DOHH2 (cell line): ENCODE measurements around the gene FBXO45.
A peak's percentile ranks its signal among the peaks of the same experiment; 100 is the strongest.
"Not testable (repeated sequence)": the region's sequence is repeated elsewhere in the genome, so short reads cannot be mapped to it uniquely, and the experiment has no call there.

Experiments
- H3F3A ChIP-seq: fragments of 200-600 bp; sonication (generic), shearing (Covaris generic); 2 replicates; pipeline ENCODE4 v1.6.0; 2016; ENCODE audit warnings: antibody characterized with exemption, mild to moderate bottlenecking; ENCODE audit not compliant: control insufficient read depth, insufficient read depth
- H3K27ac ChIP-seq: fragments of 200-600 bp; sonication (generic); 2 replicates; pipeline ENCODE4 v1.5.1; 2014; ENCODE audit warnings: low read depth, mild to moderate bottlenecking, low read length, moderate library complexity
- H3K27me3 ChIP-seq: fragments of 200-600 bp; sonication (generic); 2 replicates; pipeline ENCODE4 v1.6.1; 2014; ENCODE audit warnings: mild to moderate bottlenecking, low read length, mixed read lengths; ENCODE audit not compliant: control insufficient read depth
- H3K36me3 ChIP-seq: fragments of 200-600 bp; sonication (generic); 2 replicates; pipeline ENCODE4 v1.6.1; 2014; ENCODE audit warnings: mild to moderate bottlenecking, low read length, moderate library complexity, mixed read lengths; ENCODE audit not compliant: control insufficient read depth
- H3K4me1 ChIP-seq: fragments of 200-600 bp; sonication (generic); 2 replicates; pipeline ENCODE4 v1.6.1; 2014; ENCODE audit warnings: mild to moderate bottlenecking, low read length, mixed read lengths; ENCODE audit not compliant: control insufficient read depth
- H3K4me2 ChIP-seq: fragments of 200-600 bp; sonication (generic); 2 replicates; pipeline ENCODE4 v1.6.0; 2014; ENCODE audit warnings: mild to moderate bottlenecking, low read length, moderate library complexity
- H3K4me3 ChIP-seq: fragments of 200-600 bp; sonication (generic); 2 replicates; pipeline ENCODE4 v1.5.1; 2014; ENCODE audit warnings: mild to moderate bottlenecking, low read length, mixed read lengths
- H3K79me2 ChIP-seq: fragments of 200-600 bp; sonication (generic); 2 replicates; pipeline ENCODE4 v1.6.1; 2014; ENCODE audit warnings: mild to moderate bottlenecking, low read length, mixed read lengths; ENCODE audit not compliant: control insufficient read depth
- H3K9me2 ChIP-seq: fragments of 200-600 bp; sonication (generic); replicated peaks from 2 replicates; pipeline ENCODE4 v1.6.1; 2014; ENCODE audit warnings: mild to moderate bottlenecking, low read length, mixed read lengths; ENCODE audit not compliant: control insufficient read depth
- H3K9me3 ChIP-seq: fragments of 200-600 bp; sonication (generic); 2 replicates; pipeline ENCODE4 v1.6.1; 2014; ENCODE audit warnings: antibody characterized with exemption, low read length, mixed read lengths; ENCODE audit not compliant: control insufficient read depth, insufficient read depth
- H4K20me1 ChIP-seq: fragments of 200-600 bp; sonication (generic); 2 replicates; pipeline ENCODE4 v1.6.0; 2014; ENCODE audit warnings: low read depth, mild to moderate bottlenecking, antibody characterized with exemption, low read length, moderate library complexity; ENCODE audit not compliant: control insufficient read depth, insufficient read depth
- CTCF ChIP-seq: fragments of 200-600 bp; sonication (generic); IDR thresholded peaks from one replicate; pipeline ENCODE4 v1.5.1; 2014; ENCODE audit warnings: antibody characterized with exemption, mild to moderate bottlenecking, low read depth, low read length; ENCODE audit not compliant: poor library complexity, severe bottlenecking
- EZH2phosphoT487 ChIP-seq: fragments of 200-600 bp; sonication (generic); IDR thresholded peaks from 2 replicates; pipeline ENCODE4 v1.6.1; 2017; ENCODE audit warnings: borderline replicate concordance, mild to moderate bottlenecking, antibody characterized with exemption, low read length, moderate library complexity, mixed read lengths

The FBXO45 gene

GRCh38 chr3:196634829-196635228 is 66.4 kb downstream of the FBXO45 start:
- TF ChIP-seq EZH2phosphoT487 (no peak), CTCF (no peak)
- Histone ChIP-seq H3K36me3 (no peaks in the 10 kb centered on the region), H3K9me3 (no peaks in the 10 kb centered on the region), H3K4me2 (no peak overlapping the region), H4K20me1 (no peaks in the 10 kb centered on the region), H3K4me3 (no peak overlapping the region), H3F3A (peaks cover 7% of the 10 kb centered on the region), H3K27ac (no peak overlapping the region), H3K9me2 (no peaks in the 10 kb centered on the region), H3K4me1 (peaks cover 42% of the 10 kb centered on the region), H3K79me2 (no peaks in the 10 kb centered on the region), H3K27me3 (peaks cover 48% of the 10 kb centered on the region)

GRCh38 chr3:196636369-196637349 is 68.2 kb downstream of the FBXO45 start:
- H3K27ac ChIP-seq, result no peak overlapping the region
- peaks cover 65% of the 10 kb centered on the region for H3K27me3 ChIP-seq
- H3K36me3 ChIP-seq, result no peaks in the 10 kb centered on the region
- H4K20me1 ChIP-seq, result no peaks in the 10 kb centered on the region
- no peaks in the 10 kb centered on the region for H3K9me2 ChIP-seq
- TF ChIP-seq EZH2phosphoT487 (0 out of 2 replicates have a peak, but pooled peaks have one; percentile 35), CTCF (no peak)
- H3K79me2 ChIP-seq, result no peaks in the 10 kb centered on the region
- peaks cover 4% of the 10 kb centered on the region for H3F3A ChIP-seq
- H3K4me3 ChIP-seq, result no peak overlapping the region
- peaks cover 46% of the 10 kb centered on the region for H3K4me1 ChIP-seq
- no peak overlapping the region for H3K4me2 ChIP-seq
- no peaks in the 10 kb centered on the region for H3K9me3 ChIP-seq

- H3K79me2 ChIP-seq, H3K36me3 ChIP-seq, H3F3A ChIP-seq, H3K9me3 ChIP-seq, H3K9me2 ChIP-seq, H3K4me3 ChIP-seq, H4K20me1 ChIP-seq, H3K27ac ChIP-seq, H3K4me2 ChIP-seq: not testable (repeated sequence)
- Histone ChIP-seq H3K27me3 (peaks cover 76% of the 10 kb centered on the region), H3K4me1 (peaks cover 49% of the 10 kb centered on the region)
Observed at GRCh38 chr3:196637941-196638340, 69.5 kb downstream of the FBXO45 start.
